WTC11 (cell line): ENCODE data around the gene RNF133. TPM values are rescaled to one million over a fixed set of nuclear protein-coding genes. Genes with fewer than 3 reads are reported as not detected.

ENCODE experiments used
- ATAC-seq: fragments of 200-7000 bp; cut with Tn5 transposase; 2 replicates; pipeline ENCODE4 v1.10.0; 2021; ENCODE audit warnings: mild to moderate bottlenecking, moderate library complexity
- CTCF ChIA-PET: fragments of 300-600 bp; sonication (Branson Sonifier 250); formaldehyde crosslinking; loops from one replicate; lab custom pipeline; 2021; ENCODE audit warnings: antibody characterized with exemption; lab: Charles Lee
- POLR2A ChIA-PET: fragments of 350-600 bp; sonication (Branson Sonifier 250); formaldehyde crosslinking; loops from one replicate; lab custom pipeline; 2021; ENCODE audit warnings: antibody characterized with exemption; lab: Charles Lee
- DNase-seq: peaks from one replicate; pipeline ENCODE4 v3.0.0; 2021; ENCODE audit warnings: low spot score
- H3K27ac Mint-ChIP-seq: 2 replicates; pipeline ENCODE4 v1.8.0; 2021; ENCODE audit warnings: mixed read lengths
- H3K27me3 Mint-ChIP-seq: 2 replicates; pipeline ENCODE4 v1.8.0; 2021; ENCODE audit warnings: low read depth, mild to moderate bottlenecking, moderate library complexity, mixed read lengths
- H3K36me3 Mint-ChIP-seq: 2 replicates; pipeline ENCODE4 v1.8.0; 2021; ENCODE audit warnings: mixed read lengths
- H3K4me1 Mint-ChIP-seq: 2 replicates; pipeline ENCODE4 v1.8.0; 2022; ENCODE audit warnings: mixed read lengths
- H3K4me3 Mint-ChIP-seq: 2 replicates; pipeline ENCODE4 v1.8.0; 2021; ENCODE audit warnings: mild to moderate bottlenecking, moderate library complexity, mixed read lengths
- H3K9me3 Mint-ChIP-seq: 2 replicates; pipeline ENCODE4 v1.8.0; 2021; ENCODE audit warnings: mixed read lengths
- CREM ChIP-seq: sonication (generic); formaldehyde crosslinking; IDR thresholded peaks from 2 replicates; pipeline ENCODE4 v1.8.1; 2022; ENCODE audit warnings: mild to moderate bottlenecking, missing genetic modification reagents, moderate library complexity
- EMX1 ChIP-seq: fragments of 250-450 bp; sonication (Bioruptor Pico); IDR thresholded peaks from 2 replicates; pipeline ENCODE4 v1.8.0; 2021; ENCODE audit warnings: mild to moderate bottlenecking
- HMGXB4 ChIP-seq: sonication (generic); formaldehyde crosslinking; IDR thresholded peaks from 2 replicates; pipeline ENCODE4 v1.8.1; 2023; ENCODE audit warnings: mild to moderate bottlenecking, moderate library complexity, missing genetic modification reagents
- NR2C2 ChIP-seq: sonication (generic); formaldehyde crosslinking; IDR thresholded peaks from 2 replicates; pipeline ENCODE4 v1.8.0; 2022; ENCODE audit warnings: mild to moderate bottlenecking, missing genetic modification reagents
- NR3C1 ChIP-seq: sonication (generic); formaldehyde crosslinking; conservative IDR thresholded peaks from 2 replicates; pipeline ENCODE4 v1.8.1; 2023; ENCODE audit warnings: low read depth, mild to moderate bottlenecking, missing genetic modification reagents
- PREB ChIP-seq: sonication (generic); formaldehyde crosslinking; IDR thresholded peaks from 2 replicates; pipeline ENCODE4 v1.8.1; 2022; ENCODE audit warnings: mild to moderate bottlenecking, missing genetic modification reagents, moderate library complexity, borderline replicate concordance
- PRRX2 ChIP-seq: fragments of 250-450 bp; sonication (Bioruptor Pico); IDR thresholded peaks from 2 replicates; pipeline ENCODE4 v1.8.0; 2021; ENCODE audit warnings: mild to moderate bottlenecking
- USF1 ChIP-seq: sonication (generic); formaldehyde crosslinking; IDR thresholded peaks from 2 replicates; pipeline ENCODE4 v1.8.0; 2022; ENCODE audit warnings: mild to moderate bottlenecking, missing genetic modification reagents
- ZBTB21 ChIP-seq: sonication (generic); formaldehyde crosslinking; IDR thresholded peaks from 2 replicates; pipeline ENCODE4 v1.8.1; 2023; ENCODE audit warnings: mild to moderate bottlenecking, missing genetic modification reagents, borderline replicate concordance
- ZBTB43 ChIP-seq: sonication (generic); formaldehyde crosslinking; IDR thresholded peaks from 2 replicates; pipeline ENCODE4 v1.8.1; 2023; ENCODE audit warnings: mild to moderate bottlenecking, missing genetic modification reagents
- ZNF121 ChIP-seq: sonication (generic); formaldehyde crosslinking; IDR thresholded peaks from 2 replicates; pipeline ENCODE4 v1.8.0; 2023; ENCODE audit warnings: missing genetic modification reagents
- ZNF232 ChIP-seq: sonication (generic); formaldehyde crosslinking; IDR thresholded peaks from 2 replicates; pipeline ENCODE4 v1.8.0; 2022; ENCODE audit warnings: mild to moderate bottlenecking, missing genetic modification reagents
- ZNF512 ChIP-seq: sonication (generic); formaldehyde crosslinking; IDR thresholded peaks from 2 replicates; pipeline ENCODE4 v1.8.1; 2022; ENCODE audit warnings: missing genetic modification reagents, borderline replicate concordance
- ZNF532 ChIP-seq: fragments of 250-450 bp; sonication (Bioruptor Pico); IDR thresholded peaks from 2 replicates; pipeline ENCODE4 v1.9.0; 2021; ENCODE audit warnings: mild to moderate bottlenecking, borderline replicate concordance
- ZNF671 ChIP-seq: fragments of 250-450 bp; sonication (Bioruptor Pico); IDR thresholded peaks from 2 replicates; pipeline ENCODE4 v1.8.0; 2021; ENCODE audit warnings: mild to moderate bottlenecking
- total RNA-seq: library from RNA; stranded (reverse); gene quantifications from 3 replicates; pipeline ENCODE4 v1.2.3, GENCODE V29; 2021

RNF133 gene
- total RNA-seq, 1 experiment from 2014 or later, result 0.15 TPM

- peak overlapping the region; percentile 68; the same call in 1 of the 2 replicates for H3K27ac Mint-ChIP-seq
- peaks cover 67% of the 10 kb centered on the region for H3K4me1 Mint-ChIP-seq
- no peak for DNase-seq
- no peaks in the 10 kb centered on the region for H3K27me3 Mint-ChIP-seq
- no peak overlapping the region for H3K4me3 Mint-ChIP-seq
- ChIA-PET CTCF (interaction anchor here (1.0 kb wide), 2 partner anchors 9 to 127 kb away, joined by 4 to 5 read pairs; no protein-coding TSS in a partner anchor), POLR2A (interaction anchor here (0.6 kb wide), 1 partner anchor 63 kb away, joined by 8 read pairs; no protein-coding TSS in a partner anchor)
- ATAC-seq, result no peak
- peaks cover 27% of the 10 kb centered on the region for H3K36me3 Mint-ChIP-seq
- TF ChIP-seq NR2C2 (CRISPR knock-in tag) (no peak), ZNF532 (CRISPR knock-in tag) (no peak), ZNF671 (CRISPR knock-in tag) (no peak), NR3C1 (CRISPR knock-in tag) (no peak), HMGXB4 (no peak), ZNF512 (CRISPR knock-in tag) (no peak), PRRX2 (CRISPR knock-in tag) (no peak), EMX1 (CRISPR knock-in tag) (no peak), USF1 (CRISPR knock-in tag) (no peak), ZNF232 (no peak), CREM (CRISPR knock-in tag) (no peak)
- H3K9me3 Mint-ChIP-seq, result peaks cover 25% of the 10 kb centered on the region
Measured at GRCh38 chr7:122675621-122676020, 23.3 kb downstream of the RNF133 start.

GRCh38 chr7:122675011-122675410 lies 23.9 kb downstream of the RNF133 start:
- ATAC-seq (no peak), DNase-seq (no peak)
- H3K4me3 Mint-ChIP-seq, result no peak overlapping the region
- no peak overlapping the region for H3K27ac Mint-ChIP-seq
- H3K9me3 Mint-ChIP-seq, result peaks cover 25% of the 10 kb centered on the region
- H3K36me3 Mint-ChIP-seq, result peaks cover 27% of the 10 kb centered on the region
- H3K4me1 Mint-ChIP-seq, result peaks cover 63% of the 10 kb centered on the region
- CTCF ChIA-PET, result interaction anchor here (1.0 kb wide), 2 partner anchors 9 to 127 kb away, joined by 4 to 5 read pairs; no protein-coding TSS in a partner anchor
- TF ChIP-seq ZNF121 (CRISPR knock-in tag), result no peak
- no peak for TF ChIP-seq ZBTB43 (CRISPR knock-in tag)
- TF ChIP-seq PREB (CRISPR knock-in tag), result no peak
- no peak for TF ChIP-seq ZBTB21 (CRISPR knock-in tag)
- TF ChIP-seq HMGXB4, result no peak
- POLR2A ChIA-PET, result interaction anchor here (0.6 kb wide), 1 partner anchor 64 kb away, joined by 8 read pairs; no protein-coding TSS in a partner anchor
- no peaks in the 10 kb centered on the region for H3K27me3 Mint-ChIP-seq
